ENCODE measurements around the gene BPIFA2. TPM values are rescaled to one million over a fixed set of nuclear protein-coding genes. Genes with fewer than 3 reads are reported as not detected.

Gene BPIFA2
- total and polyA plus RNA-seq, 3 experiments from 2014 or later = not detected

- ChIA-PET CTCF (no interaction called here), POLR2A (no interaction called here)
- no peak for DNase-seq
Measured at GRCh38 chr20:33164763-33165095, 3.2 kb upstream of the BPIFA2 start.

GRCh38 chr20:33165416-33166055 is 2.4 kb upstream of the BPIFA2 start:
- Histone ChIP-seq H3K4me1 (ENCODE audit: insufficient read depth, low read length) (no peaks in the 10 kb centered on the region), H3K27me3 (ENCODE audit: insufficient read depth, low read length, poor library complexity, severe bottlenecking) (no peaks in the 10 kb centered on the region), H3K36me3 (ENCODE audit: insufficient read depth, low read length) (no peaks in the 10 kb centered on the region), H3K9me3 (ENCODE audit: low read length) (no peaks in the 10 kb centered on the region), H3K27ac (ENCODE audit: low read depth, low read length) (no peak overlapping the region), H3K4me3 (ENCODE audit: low read length) (no peak overlapping the region)
- no peaks in the 10 kb centered on the region for H3K4me1 Mint-ChIP-seq
- H3K4me3 Mint-ChIP-seq = no peak overlapping the region
- peaks cover 15 to 29% of the 10 kb centered on the region in 2 donors for H3K27me3 Mint-ChIP-seq
- CTCF ChIA-PET = no interaction called here
- POLR2A ChIA-PET = no interaction called here
- peaks cover 13 to 22% (median 17%) of the 10 kb centered on the region in 5 donors for H3K9me3 Mint-ChIP-seq
- no peak for DNase-seq
- no peak overlapping the region for H3K27ac Mint-ChIP-seq
- H3K36me3 Mint-ChIP-seq = peaks cover 0 to 9% (median 0%) of the 10 kb centered on the region in 3 donors

More at GRCh38 chr20:33164763-33165095, 3.2 kb upstream of the BPIFA2 start:
- Mint-ChIP-seq H3K4me1 (no peaks in the 10 kb centered on the region), H3K4me3 (no peak overlapping the region), H3K27me3 (peaks cover 15 to 29% of the 10 kb centered on the region in 2 donors), H3K9me3 (peaks cover 12 to 14% (median 13%) of the 10 kb centered on the region in 5 donors), H3K36me3 (peaks cover 0 to 9% (median 0%) of the 10 kb centered on the region in 3 donors), H3K27ac (no peak overlapping the region)
- Histone ChIP-seq H3K27ac (ENCODE audit: low read depth, low read length) (no peak overlapping the region), H3K27me3 (ENCODE audit: insufficient read depth, low read length, poor library complexity, severe bottlenecking) (no peaks in the 10 kb centered on the region), H3K4me3 (ENCODE audit: low read length) (no peak overlapping the region), H3K4me1 (ENCODE audit: insufficient read depth, low read length) (no peaks in the 10 kb centered on the region), H3K36me3 (ENCODE audit: insufficient read depth, low read length) (no peaks in the 10 kb centered on the region), H3K9me3 (ENCODE audit: low read length) (no peaks in the 10 kb centered on the region)

- H3K4me1 ChIP-seq (ENCODE audit: insufficient read depth, low read length) = no peaks in the 10 kb centered on the region
- Mint-ChIP-seq H3K36me3 (peaks cover 0 to 9% (median 0%) of the 10 kb centered on the region in 3 donors), H3K4me3 (no peak overlapping the region), H3K4me1 (no peaks in the 10 kb centered on the region), H3K9me3 (peaks cover 15 to 31% (median 25%) of the 10 kb centered on the region in 5 donors), H3K27ac (no peak overlapping the region), H3K27me3 (peaks cover 15 to 33% of the 10 kb centered on the region in 2 donors)
- no peak for DNase-seq
- no peak overlapping the region for H3K4me3 ChIP-seq (ENCODE audit: low read length)
- H3K27me3 ChIP-seq (ENCODE audit: insufficient read depth, low read length, poor library complexity, severe bottlenecking) = no peaks in the 10 kb centered on the region
- no peak overlapping the region for H3K27ac ChIP-seq (ENCODE audit: low read depth, low read length)
- CTCF ChIA-PET = no interaction called here
- H3K36me3 ChIP-seq (ENCODE audit: insufficient read depth, low read length) = no peaks in the 10 kb centered on the region
- POLR2A ChIA-PET = no interaction called here
- no peaks in the 10 kb centered on the region for H3K9me3 ChIP-seq (ENCODE audit: low read length)
Measured at GRCh38 chr20:33166533-33167113, 1.3 kb upstream of the BPIFA2 start.

GRCh38 chr20:33169176-33169794 is 1.3 kb downstream of the BPIFA2 start:
- Mint-ChIP-seq H3K27me3 (peaks cover 12 to 38% of the 10 kb centered on the region in 2 donors), H3K36me3 (peaks cover 0 to 9% (median 0%) of the 10 kb centered on the region in 3 donors), H3K4me1 (no peaks in the 10 kb centered on the region), H3K4me3 (no peak overlapping the region), H3K9me3 (peaks cover 15 to 32% (median 25%) of the 10 kb centered on the region in 5 donors), H3K27ac (no peak overlapping the region)
- POLR2A ChIA-PET = no interaction called here
- H3K4me3 ChIP-seq (ENCODE audit: low read length) = no peak overlapping the region
- H3K27ac ChIP-seq (ENCODE audit: low read depth, low read length) = no peak overlapping the region
- no peaks in the 10 kb centered on the region for H3K9me3 ChIP-seq (ENCODE audit: low read length)
- H3K4me1 ChIP-seq (ENCODE audit: insufficient read depth, low read length) = no peaks in the 10 kb centered on the region
- H3K36me3 ChIP-seq (ENCODE audit: insufficient read depth, low read length) = no peaks in the 10 kb centered on the region
- no peak for DNase-seq
- H3K27me3 ChIP-seq (ENCODE audit: insufficient read depth, low read length, poor library complexity, severe bottlenecking) = no peaks in the 10 kb centered on the region
- CTCF ChIA-PET = no interaction called here

GRCh38 chr20:33172781-33173180 is 4.8 kb downstream of the BPIFA2 start:
- Mint-ChIP-seq H3K4me3 (no peak overlapping the region), H3K27me3 (peaks cover 13 to 23% of the 10 kb centered on the region in 2 donors), H3K4me1 (no peaks in the 10 kb centered on the region), H3K9me3 (peaks cover 15 to 32% (median 25%) of the 10 kb centered on the region in 5 donors), H3K36me3 (peaks cover 0 to 9% (median 0%) of the 10 kb centered on the region in 3 donors), H3K27ac (no peak overlapping the region)
- H3K27ac ChIP-seq (ENCODE audit: low read depth, low read length) = no peak overlapping the region
- H3K4me3 ChIP-seq (ENCODE audit: low read length) = no peak overlapping the region
- H3K36me3 ChIP-seq (ENCODE audit: insufficient read depth, low read length) = no peaks in the 10 kb centered on the region
- H3K27me3 ChIP-seq (ENCODE audit: insufficient read depth, low read length, poor library complexity, severe bottlenecking) = no peaks in the 10 kb centered on the region
- no peaks in the 10 kb centered on the region for H3K4me1 ChIP-seq (ENCODE audit: insufficient read depth, low read length)
- ChIA-PET CTCF (no interaction called here), POLR2A (no interaction called here)
- no peaks in the 10 kb centered on the region for H3K9me3 ChIP-seq (ENCODE audit: low read length)
- no peak for DNase-seq

- Mint-ChIP-seq H3K4me1 (no peaks in the 10 kb centered on the region), H3K36me3 (no peaks in the 10 kb centered on the region), H3K4me3 (no peak overlapping the region), H3K27ac (no peak overlapping the region), H3K9me3 (peaks cover 3 to 15% (median 10%) of the 10 kb centered on the region in 5 donors), H3K27me3 (peaks cover 8 to 12% of the 10 kb centered on the region in 2 donors)
- Histone ChIP-seq H3K4me3 (ENCODE audit: low read length) (no peak overlapping the region), H3K27me3 (ENCODE audit: insufficient read depth, low read length, poor library complexity, severe bottlenecking) (no peaks in the 10 kb centered on the region), H3K36me3 (ENCODE audit: insufficient read depth, low read length) (no peaks in the 10 kb centered on the region), H3K27ac (ENCODE audit: low read depth, low read length) (no peak overlapping the region), H3K9me3 (ENCODE audit: low read length) (no peaks in the 10 kb centered on the region), H3K4me1 (ENCODE audit: insufficient read depth, low read length) (no peaks in the 10 kb centered on the region)
- ChIA-PET CTCF (interaction anchor here (1.6 kb wide), 1 partner anchor 273 kb away, joined by 3 read pairs; no protein-coding TSS in a partner anchor), POLR2A (no interaction called here)
- DNase-seq = no peak
Measured at GRCh38 chr20:33175123-33175522, 7.2 kb downstream of the BPIFA2 start.

GRCh38 chr20:33176101-33176500 is 8.1 kb downstream of the BPIFA2 start:
- DNase-seq = no peak
- Histone ChIP-seq H3K27ac (ENCODE audit: low read depth, low read length) (no peak overlapping the region), H3K36me3 (ENCODE audit: insufficient read depth, low read length) (no peaks in the 10 kb centered on the region), H3K9me3 (ENCODE audit: low read length) (no peaks in the 10 kb centered on the region), H3K27me3 (ENCODE audit: insufficient read depth, low read length, poor library complexity, severe bottlenecking) (no peaks in the 10 kb centered on the region), H3K4me3 (ENCODE audit: low read length) (no peak overlapping the region), H3K4me1 (ENCODE audit: insufficient read depth, low read length) (no peaks in the 10 kb centered on the region)
- Mint-ChIP-seq H3K36me3 (no peaks in the 10 kb centered on the region), H3K9me3 (peaks cover 0 to 6% (median 2%) of the 10 kb centered on the region in 5 donors), H3K27ac (no peak overlapping the region), H3K27me3 (peaks cover 8 to 10% of the 10 kb centered on the region in 2 donors), H3K4me3 (no peak overlapping the region), H3K4me1 (no peaks in the 10 kb centered on the region)
- CTCF ChIA-PET = interaction anchor here (1.6 kb wide), 1 partner anchor 274 kb away, joined by 3 read pairs; no protein-coding TSS in a partner anchor
- POLR2A ChIA-PET = interaction anchor here (0.5 kb wide), 1 partner anchor 281 kb away, joined by 3 read pairs; no protein-coding TSS in a partner anchor

- Histone ChIP-seq H3K36me3 (ENCODE audit: insufficient read depth, low read length) (no peaks in the 10 kb centered on the region), H3K27ac (ENCODE audit: low read depth, low read length) (no peak overlapping the region), H3K4me3 (ENCODE audit: low read length) (no peak overlapping the region), H3K4me1 (ENCODE audit: insufficient read depth, low read length) (no peaks in the 10 kb centered on the region), H3K27me3 (ENCODE audit: insufficient read depth, low read length, poor library complexity, severe bottlenecking) (no peaks in the 10 kb centered on the region), H3K9me3 (ENCODE audit: low read length) (no peaks in the 10 kb centered on the region)
- Mint-ChIP-seq H3K4me1 (no peaks in the 10 kb centered on the region), H3K36me3 (no peaks in the 10 kb centered on the region), H3K27me3 (peaks cover 0 to 8% of the 10 kb centered on the region in 2 donors), H3K9me3 (peaks cover 0 to 2% (median 0%) of the 10 kb centered on the region in 5 donors), H3K27ac (no peak overlapping the region), H3K4me3 (no peak overlapping the region)
- no peak for DNase-seq
- ChIA-PET POLR2A (no interaction called here), CTCF (no interaction called here)
Measured at GRCh38 chr20:33177866-33178265, 9.9 kb downstream of the BPIFA2 start.
